Thymus (tissue), 11 donors: ENCODE results near the gene LENG9. TPM values are rescaled to one million over a fixed set of nuclear protein-coding genes. Genes with fewer than 3 reads are reported as not detected.

Experiments
- DNase-seq, 9 donors: peaks; one replicate each; pipeline ENCODE4 v3.0.0-alpha.2; 2013; ENCODE audit warnings: low spot score in 9 of 9, low read depth in 6 of 9, missing footprints in 1 of 9
- H3K27ac ChIP-seq, 2 donors: one replicate each; pipeline ENCODE4 v1.5.1; 2013; ENCODE audit warnings: control low read depth in 1 of 2, low read depth in 1 of 2, low read length in 1 of 2, mild to moderate bottlenecking in 1 of 2, moderate library complexity in 1 of 2
- H3K27me3 ChIP-seq, 2 donors: one replicate each; pipeline ENCODE4 v1.5.1; 2013; ENCODE audit warnings: low read length in 1 of 2; ENCODE audit not compliant: control insufficient read depth in 2 of 2, insufficient read depth in 1 of 2
- H3K36me3 ChIP-seq, 2 donors: one replicate each; pipeline ENCODE4 v1.5.1; 2013; ENCODE audit warnings: low read length in 1 of 2, mild to moderate bottlenecking in 1 of 2, moderate library complexity in 1 of 2; ENCODE audit not compliant: control insufficient read depth in 2 of 2, insufficient read depth in 2 of 2
- H3K4me1 ChIP-seq, 2 donors: one replicate each; pipeline ENCODE4 v1.5.1; 2013; ENCODE audit warnings: low read length in 2 of 2; ENCODE audit not compliant: control insufficient read depth in 2 of 2, insufficient read depth in 2 of 2
- H3K4me3 ChIP-seq, 2 donors: one replicate each; pipeline ENCODE4 v1.5.1; 2013; ENCODE audit warnings: low read length in 2 of 2, control low read depth in 1 of 2, mild to moderate bottlenecking in 1 of 2
- H3K9me3 ChIP-seq, 2 donors: one replicate each; pipeline ENCODE4 v1.5.1; 2013; ENCODE audit warnings: low read length in 1 of 2, mild to moderate bottlenecking in 1 of 2; ENCODE audit not compliant: control insufficient read depth in 2 of 2, insufficient read depth in 1 of 2
- WGBS: extraction: QIAGEN DNeasy Blood & Tissue Kit; methylation state at CpG from one replicate; pipeline ENCODE4 v1.1.7; 2013; 5-methylcytosine and 5-hydroxymethylcytosine counted together
- polyA plus RNA-seq: library from polyadenylated mRNA; stranded (reverse); fragments of 200-250 nt; gene quantifications from one replicate; pipeline ENCODE4 v1.2.3, GENCODE V29; 2013
- total RNA-seq: library from RNA; stranded (reverse); fragments of 120-200 nt; gene quantifications from one replicate; pipeline ENCODE4 v1.2.4, GENCODE V29; 2013
- donor health status: healthy.

LENG9 gene
- total and polyA plus RNA-seq, 2 donors: 2.1 to 2.2 TPM

DNA sequence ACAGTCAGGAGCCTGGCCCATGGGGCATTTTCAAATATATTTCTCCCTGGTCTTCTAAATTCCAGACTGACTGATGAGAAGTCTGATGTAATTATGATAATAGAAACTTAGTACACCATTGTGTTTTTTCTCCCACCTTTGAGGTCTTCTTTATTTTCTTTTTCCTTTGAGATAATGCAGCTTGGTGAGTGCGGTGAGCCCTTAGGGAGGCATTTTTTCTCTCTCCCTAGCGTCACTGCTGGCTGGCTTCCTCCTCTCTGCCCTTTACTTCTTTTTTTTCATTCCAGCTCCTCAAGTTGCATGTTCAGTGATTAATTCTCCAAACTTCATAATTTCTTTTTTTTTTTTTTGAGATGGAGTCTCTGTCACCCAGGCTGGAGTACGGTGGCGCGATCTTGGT, 22.3 kb upstream of the LENG9 start:
- H3K27ac ChIP-seq: no peak overlapping the region
- peaks cover 2 to 5% of the 10 kb centered on the region in 2 donors for H3K27me3 ChIP-seq
- H3K9me3 ChIP-seq: no peaks in the 10 kb centered on the region
- H3K36me3 ChIP-seq: no peaks in the 10 kb centered on the region
- H3K4me1 ChIP-seq: no peaks in the 10 kb centered on the region
- no peak overlapping the region for H3K4me3 ChIP-seq
- WGBS: 71% methylated on average over 5 of the region's 5 CpGs
- no peak for DNase-seq

DNA sequence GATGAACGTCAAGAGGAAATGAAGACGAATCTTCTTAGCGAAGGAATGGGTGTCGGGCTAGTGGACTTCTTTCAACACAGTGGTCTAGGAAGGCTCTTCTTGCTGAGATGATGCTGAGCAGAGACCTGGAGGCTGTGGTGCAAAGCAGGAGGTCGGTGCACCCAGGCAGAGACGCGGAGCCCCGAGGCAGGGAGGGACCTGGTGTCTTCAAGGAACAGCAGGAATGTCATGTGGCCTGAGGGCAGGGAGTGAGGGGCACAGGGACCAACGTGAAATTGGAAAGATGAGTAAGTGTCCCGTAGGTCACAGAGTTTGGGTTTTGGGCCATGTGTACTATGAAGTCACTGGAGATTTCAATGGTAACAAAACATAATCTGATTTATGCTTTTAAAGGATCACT, 20.9 kb upstream of the LENG9 start:
- Histone ChIP-seq H3K27ac (no peak overlapping the region), H3K9me3 (no peaks in the 10 kb centered on the region), H3K4me1 (no peaks in the 10 kb centered on the region), H3K27me3 (peaks cover 2 to 3% of the 10 kb centered on the region in 2 donors), H3K36me3 (no peaks in the 10 kb centered on the region), H3K4me3 (no peak overlapping the region)
- DNase-seq: no peak
- 89% methylated on average over 10 of the region's 10 CpGs for WGBS

DNA sequence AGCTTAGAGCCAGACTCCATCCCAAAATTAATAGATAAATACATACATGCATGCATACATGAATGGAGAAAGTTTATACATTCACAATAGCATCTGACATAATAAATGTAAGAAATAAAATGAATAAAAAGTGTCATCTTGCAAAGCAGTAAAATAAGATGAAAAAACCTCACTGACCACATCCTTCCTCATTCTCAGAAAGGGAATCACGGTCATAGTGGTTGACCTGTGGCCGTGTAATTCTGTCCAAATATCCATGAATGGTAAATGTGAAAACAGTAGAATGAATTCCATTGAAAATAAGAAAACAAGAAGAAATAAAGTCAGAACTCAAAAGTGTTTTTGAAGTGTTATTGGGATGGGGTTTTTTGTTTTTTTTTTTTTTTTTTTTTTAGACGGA, 19.3 kb upstream of the LENG9 start:
- Histone ChIP-seq H3K9me3 (no peaks in the 10 kb centered on the region), H3K36me3 (no peaks in the 10 kb centered on the region), H3K27ac (no peak overlapping the region), H3K4me3 (no peak overlapping the region), H3K4me1 (no peaks in the 10 kb centered on the region), H3K27me3 (peaks cover 0 to 6% of the 10 kb centered on the region in 2 donors)
- no peak for DNase-seq
- WGBS: 12% methylated on average over 3 of the region's 3 CpGs

DNA sequence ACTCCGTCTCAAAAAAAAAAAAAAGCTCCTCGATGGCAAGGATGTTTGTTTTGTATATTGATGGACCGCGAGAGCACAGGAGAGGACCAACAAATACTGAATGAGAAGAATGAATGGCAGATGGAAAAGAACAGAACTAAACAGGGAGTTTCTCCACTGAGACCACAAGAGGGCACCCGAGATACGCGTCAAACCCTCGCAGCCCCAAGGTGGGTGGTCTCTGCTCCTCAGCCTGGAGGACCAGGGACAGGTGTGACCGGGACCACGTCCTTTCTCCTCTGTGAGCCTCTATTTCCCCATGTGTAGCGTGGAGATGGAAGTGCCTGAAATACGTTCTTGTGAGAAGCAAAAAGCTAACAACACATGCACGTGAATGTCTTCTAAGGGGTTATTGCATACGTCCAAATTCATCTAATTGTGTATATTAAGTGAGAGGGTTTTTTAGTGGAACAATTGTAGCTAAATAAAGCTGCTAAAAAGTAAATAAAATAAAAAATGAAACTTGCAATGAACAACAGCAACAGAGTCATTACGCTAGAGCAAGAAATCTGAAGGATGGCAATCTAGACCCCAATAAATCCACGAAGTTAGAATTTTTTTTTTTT, 17.9 kb upstream of the LENG9 start:
- 14% methylated on average over 16 of the region's 16 CpGs for WGBS

DNA sequence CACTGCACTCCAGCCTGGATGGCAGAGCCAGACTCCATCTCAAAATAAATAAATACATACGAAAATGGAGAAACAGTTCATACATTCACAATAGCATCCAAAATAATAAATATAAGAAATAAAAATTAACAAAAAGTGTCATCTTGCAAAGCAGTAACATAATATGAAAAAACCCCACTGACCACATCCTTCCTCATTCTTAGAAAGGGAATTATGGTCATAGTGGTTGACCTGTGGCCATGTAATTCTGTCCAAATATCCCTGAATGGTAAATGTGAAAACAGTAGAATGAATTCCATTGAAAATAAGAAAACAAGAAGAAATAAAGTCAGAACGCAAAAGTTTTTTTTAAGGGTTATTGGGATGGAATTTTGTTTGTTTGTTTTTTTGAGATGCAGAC, 16.5 kb upstream of the LENG9 start:
- Histone ChIP-seq H3K36me3 (no peaks in the 10 kb centered on the region), H3K4me3 (no peak overlapping the region), H3K27me3 (peaks cover 0 to 8% of the 10 kb centered on the region in 2 donors), H3K4me1 (no peaks in the 10 kb centered on the region), H3K9me3 (no peaks in the 10 kb centered on the region), H3K27ac (no peak overlapping the region)
- no peak for DNase-seq
- WGBS: 38% methylated on average over 2 of the region's 2 CpGs

More for the DNA sequence above, 17.9 kb upstream of the LENG9 start:
- Histone ChIP-seq H3K4me1 (no peaks in the 10 kb centered on the region), H3K4me3 (no peak overlapping the region), H3K36me3 (no peaks in the 10 kb centered on the region), H3K27me3 (peaks cover 0 to 6% of the 10 kb centered on the region in 2 donors), H3K27ac (no peak overlapping the region), H3K9me3 (no peaks in the 10 kb centered on the region)
- DNase-seq: peak in 3 of 9 donors; percentile 51 to 73 (median 60)

DNA sequence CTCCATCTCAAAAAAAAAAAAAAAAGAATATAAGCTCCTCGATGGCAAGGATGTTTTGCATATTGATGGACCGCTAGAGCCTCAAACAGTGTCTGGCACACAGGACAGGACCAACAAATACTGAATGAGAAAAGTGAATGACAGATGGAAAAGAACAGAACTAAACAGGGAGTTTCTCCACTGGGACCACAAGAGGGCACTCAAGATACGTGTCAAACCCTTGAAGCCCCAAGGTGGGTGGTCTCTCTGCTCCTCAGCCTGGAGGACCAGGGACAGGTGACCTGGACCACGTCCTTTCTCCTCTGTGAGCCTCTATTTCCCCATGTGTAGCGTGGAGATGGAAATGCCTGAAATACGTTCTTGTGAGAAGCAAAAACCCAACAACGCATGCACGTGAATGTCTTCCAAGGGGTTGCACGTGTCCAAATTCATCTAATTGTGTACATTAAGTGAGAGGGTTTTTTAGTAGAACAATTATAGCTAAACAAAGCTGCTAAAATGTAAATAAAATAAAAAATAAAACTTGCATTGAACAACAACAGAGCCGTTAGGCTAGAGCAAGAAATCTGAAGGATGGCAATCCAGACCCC, 15.2 kb upstream of the LENG9 start:
- H3K27ac ChIP-seq: no peak overlapping the region
- 29% methylated on average over 10 of the region's 10 CpGs for WGBS
- no peaks in the 10 kb centered on the region for H3K36me3 ChIP-seq
- no peak overlapping the region for H3K4me3 ChIP-seq
- no peaks in the 10 kb centered on the region for H3K9me3 ChIP-seq
- peak in 3 of 9 donors; percentile 47 to 69 (median 53) for DNase-seq
- no peaks in the 10 kb centered on the region for H3K4me1 ChIP-seq
- peaks cover 0 to 13% of the 10 kb centered on the region in 2 donors for H3K27me3 ChIP-seq

DNA sequence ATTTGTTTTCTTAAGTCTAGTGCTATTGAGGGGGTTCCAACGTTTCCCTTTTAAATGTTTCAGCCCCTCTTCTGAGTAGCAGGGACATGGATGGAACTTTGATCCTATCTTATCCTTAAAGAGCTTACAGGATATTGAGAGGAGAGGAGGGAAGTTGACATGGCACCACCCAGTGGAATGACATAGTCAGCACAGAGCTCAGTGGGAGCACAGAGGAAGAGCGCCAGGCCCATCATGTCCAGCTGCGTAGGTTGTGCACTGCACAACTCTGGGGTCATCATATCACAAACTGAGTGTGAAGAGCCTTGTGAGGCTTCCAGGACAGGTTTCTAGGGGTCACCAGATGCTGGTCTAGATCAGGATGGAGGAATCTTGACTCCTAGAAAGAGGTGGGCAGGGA, 14.1 kb upstream of the LENG9 start:
- 75% methylated on average over 3 of the region's 3 CpGs for WGBS
- Histone ChIP-seq H3K36me3 (no peaks in the 10 kb centered on the region), H3K9me3 (peaks cover 0 to 4% of the 10 kb centered on the region in 2 donors), H3K4me3 (no peak overlapping the region), H3K27ac (no peak overlapping the region), H3K4me1 (no peaks in the 10 kb centered on the region), H3K27me3 (peaks cover 0 to 24% of the 10 kb centered on the region in 2 donors)
- no peak for DNase-seq

DNA sequence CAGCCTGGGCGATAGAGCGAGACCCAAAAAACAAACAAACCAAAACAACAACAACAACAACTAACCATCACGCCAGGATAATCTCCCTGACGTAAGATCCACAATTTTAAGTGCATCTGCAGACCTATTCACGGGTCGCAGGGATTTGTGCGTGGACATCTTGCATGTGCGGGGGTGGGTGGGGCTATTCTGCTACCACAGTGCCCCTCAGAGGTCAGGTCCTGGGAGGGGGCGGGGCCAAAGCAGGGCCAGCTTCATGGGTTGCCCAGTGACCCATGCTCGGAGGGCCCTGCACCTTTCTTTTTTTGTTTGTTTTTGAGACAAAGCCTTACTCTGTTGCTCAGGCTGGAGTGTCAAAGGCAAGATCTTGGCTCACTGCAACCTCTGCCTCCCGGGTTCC, 12.1 kb upstream of the LENG9 start:
- Histone ChIP-seq H3K9me3 (peaks cover 0 to 4% of the 10 kb centered on the region in 2 donors), H3K27ac (no peak overlapping the region), H3K4me1 (no peaks in the 10 kb centered on the region), H3K4me3 (no peak overlapping the region), H3K27me3 (peaks cover 8 to 36% of the 10 kb centered on the region in 2 donors), H3K36me3 (no peaks in the 10 kb centered on the region)
- DNase-seq: no peak
- 93% methylated on average over 11 of the region's 11 CpGs for WGBS

DNA sequence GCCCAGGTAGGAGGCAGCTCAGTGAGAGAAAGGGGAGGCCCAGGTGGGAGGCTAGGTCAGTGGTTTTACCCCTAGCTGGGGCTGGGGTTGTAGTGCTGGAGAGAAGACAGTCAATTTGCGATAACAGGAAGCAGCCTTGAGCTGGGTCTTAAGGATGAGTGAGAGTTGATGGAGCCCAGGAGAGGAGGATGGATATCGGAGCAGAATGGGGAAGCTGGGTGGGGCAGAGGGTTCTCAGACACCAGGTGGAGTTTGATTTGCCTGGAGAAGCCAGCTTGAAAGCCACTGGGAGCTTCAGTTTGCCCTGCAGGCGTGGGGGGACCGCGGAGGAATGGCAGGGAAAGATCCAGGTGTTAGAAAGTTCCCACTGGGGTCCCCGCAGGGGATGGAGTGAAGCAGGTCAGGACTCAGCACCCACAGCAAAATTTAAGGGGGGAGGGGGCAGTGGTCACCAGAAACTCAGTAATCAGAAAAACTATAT, 10.4 kb upstream of the LENG9 start:
- no peaks in the 10 kb centered on the region for H3K36me3 ChIP-seq
- no peak for DNase-seq
- H3K27ac ChIP-seq: no peak overlapping the region
- peaks cover 14 to 54% of the 10 kb centered on the region in 2 donors for H3K27me3 ChIP-seq
- WGBS: 84% methylated on average over 6 of the region's 6 CpGs
- H3K9me3 ChIP-seq: peaks cover 0 to 4% of the 10 kb centered on the region in 2 donors
- no peak overlapping the region for H3K4me3 ChIP-seq
- no peaks in the 10 kb centered on the region for H3K4me1 ChIP-seq
